ENCODE data around the gene PTPRR. TPM values are rescaled to one million over a fixed set of nuclear protein-coding genes. Genes with fewer than 3 reads are reported as not detected.

The PTPRR gene
- total and polyA plus RNA-seq, 4 donors = 0.02 to 0.08 TPM; not detected in 2

- Histone ChIP-seq H3K9ac (ENCODE audit: low read depth in 1 of 2, low read length in 2 of 2) (no peak overlapping the region), H3K4me1 (ENCODE audit: control insufficient read depth in 4 of 4, insufficient read depth in 4 of 4, low read length in 3 of 4) (no peaks in the 10 kb centered on the region), H3K36me3 (ENCODE audit: control insufficient read depth in 4 of 4, insufficient read depth in 3 of 4, low read depth in 1 of 4, low read length in 3 of 4) (no peaks in the 10 kb centered on the region), H3K9me3 (ENCODE audit: control insufficient read depth in 4 of 4, low read length in 3 of 4) (no peaks in the 10 kb centered on the region), H3K27me3 (ENCODE audit: control insufficient read depth in 4 of 4, insufficient read depth in 4 of 4, low read length in 3 of 4) (no peaks in the 10 kb centered on the region), H3K27ac (ENCODE audit: low read depth in 1 of 2, low read length in 2 of 2) (no peak overlapping the region), H3K4me3 (ENCODE audit: low read depth in 1 of 3, low read length in 3 of 3) (no peak overlapping the region)
- TF ChIP-seq SP1 (IDR thresholded peaks at IDR 0.05) = no peak
- no peak for TF ChIP-seq GABPA (IDR thresholded peaks at IDR 0.05 in 1 of 2, conservative IDR thresholded peaks at IDR 0.05 in 1 of 2)
- no peak for TF ChIP-seq HNF4A (conservative IDR thresholded peaks at IDR 0.05)
- no peak for TF ChIP-seq YY1 (IDR thresholded peaks at IDR 0.05)
- no peak for TF ChIP-seq FOXA2 (IDR thresholded peaks at IDR 0.05)
- no peak for DNase-seq (ENCODE audit: low spot score)
These were observed 83.5 kb downstream of the PTPRR start for GRCh38 chr12:70837026-70837425.

DNA sequence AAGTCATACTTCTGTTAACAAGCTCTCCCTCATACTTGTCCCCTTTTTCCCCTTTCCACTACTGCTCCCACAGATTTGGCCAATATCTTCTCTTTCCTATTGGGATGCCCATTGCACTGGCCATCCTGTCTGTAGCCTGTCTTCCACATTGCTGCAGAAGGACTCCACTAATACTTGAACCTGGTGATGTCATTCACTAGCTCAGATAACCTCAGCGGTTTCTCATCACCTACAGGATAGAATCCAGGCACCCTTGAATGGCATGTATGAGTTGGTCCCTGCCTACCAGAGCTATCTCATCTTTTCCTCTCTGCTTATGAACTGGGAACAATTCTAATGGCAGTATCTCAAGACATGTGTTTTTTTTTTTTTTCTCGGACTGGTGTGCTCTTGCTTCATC is 84.6 kb downstream of the PTPRR start:
- TF ChIP-seq FOXA1 (IDR thresholded peaks at IDR 0.05) (no peak), FOXA2 (IDR thresholded peaks at IDR 0.05) (no peak), HNF4G (IDR thresholded peaks at IDR 0.05) (no peak), RAD21 (IDR thresholded peaks at IDR 0.05) (no peak), NR2F2 (IDR thresholded peaks at IDR 0.05) (no peak), GABPA (IDR thresholded peaks at IDR 0.05 in 1 of 2, conservative IDR thresholded peaks at IDR 0.05 in 1 of 2) (no peak), EGR1 (IDR thresholded peaks at IDR 0.05; ENCODE audit: low read depth in 2 of 2) (no peak), HNF4A (conservative IDR thresholded peaks at IDR 0.05) (no peak), MAX (IDR thresholded peaks at IDR 0.05) (no peak)
- TF ChIP-seq, protein P1, sequence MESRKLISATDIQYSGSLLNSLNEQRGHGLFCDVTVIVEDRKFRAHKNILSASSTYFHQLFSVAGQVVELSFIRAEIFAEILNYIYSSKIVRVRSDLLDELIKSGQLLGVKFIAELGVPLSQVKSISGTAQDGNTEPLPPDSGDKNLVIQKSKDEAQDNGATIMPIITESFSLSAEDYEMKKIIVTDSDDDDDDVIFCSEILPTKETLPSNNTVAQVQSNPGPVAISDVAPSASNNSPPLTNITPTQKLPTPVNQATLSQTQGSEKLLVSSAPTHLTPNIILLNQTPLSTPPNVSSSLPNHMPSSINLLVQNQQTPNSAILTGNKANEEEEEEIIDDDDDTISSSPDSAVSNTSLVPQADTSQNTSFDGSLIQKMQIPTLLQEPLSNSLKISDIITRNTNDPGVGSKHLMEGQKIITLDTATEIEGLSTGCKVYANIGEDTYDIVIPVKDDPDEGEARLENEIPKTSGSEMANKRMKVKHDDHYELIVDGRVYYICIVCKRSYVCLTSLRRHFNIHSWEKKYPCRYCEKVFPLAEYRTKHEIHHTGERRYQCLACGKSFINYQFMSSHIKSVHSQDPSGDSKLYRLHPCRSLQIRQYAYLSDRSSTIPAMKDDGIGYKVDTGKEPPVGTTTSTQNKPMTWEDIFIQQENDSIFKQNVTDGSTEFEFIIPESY (IDR thresholded peaks at IDR 0.05) = no peak
- TF ChIP-seq, protein P2, sequence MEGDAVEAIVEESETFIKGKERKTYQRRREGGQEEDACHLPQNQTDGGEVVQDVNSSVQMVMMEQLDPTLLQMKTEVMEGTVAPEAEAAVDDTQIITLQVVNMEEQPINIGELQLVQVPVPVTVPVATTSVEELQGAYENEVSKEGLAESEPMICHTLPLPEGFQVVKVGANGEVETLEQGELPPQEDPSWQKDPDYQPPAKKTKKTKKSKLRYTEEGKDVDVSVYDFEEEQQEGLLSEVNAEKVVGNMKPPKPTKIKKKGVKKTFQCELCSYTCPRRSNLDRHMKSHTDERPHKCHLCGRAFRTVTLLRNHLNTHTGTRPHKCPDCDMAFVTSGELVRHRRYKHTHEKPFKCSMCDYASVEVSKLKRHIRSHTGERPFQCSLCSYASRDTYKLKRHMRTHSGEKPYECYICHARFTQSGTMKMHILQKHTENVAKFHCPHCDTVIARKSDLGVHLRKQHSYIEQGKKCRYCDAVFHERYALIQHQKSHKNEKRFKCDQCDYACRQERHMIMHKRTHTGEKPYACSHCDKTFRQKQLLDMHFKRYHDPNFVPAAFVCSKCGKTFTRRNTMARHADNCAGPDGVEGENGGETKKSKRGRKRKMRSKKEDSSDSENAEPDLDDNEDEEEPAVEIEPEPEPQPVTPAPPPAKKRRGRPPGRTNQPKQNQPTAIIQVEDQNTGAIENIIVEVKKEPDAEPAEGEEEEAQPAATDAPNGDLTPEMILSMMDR (IDR thresholded peaks at IDR 0.05; ENCODE audit: low read depth, low read length, missing input control) = no peak
- Histone ChIP-seq H3K9me3 (ENCODE audit: control insufficient read depth in 4 of 4, low read length in 3 of 4) (no peaks in the 10 kb centered on the region), H3K4me3 (ENCODE audit: low read depth in 1 of 3, low read length in 3 of 3) (no peak overlapping the region), H3K27me3 (ENCODE audit: control insufficient read depth in 4 of 4, insufficient read depth in 4 of 4, low read length in 3 of 4) (no peaks in the 10 kb centered on the region), H3K4me1 (ENCODE audit: control insufficient read depth in 4 of 4, insufficient read depth in 4 of 4, low read length in 3 of 4) (no peaks in the 10 kb centered on the region), H3K9ac (ENCODE audit: low read depth in 1 of 2, low read length in 2 of 2) (no peak overlapping the region), H3K27ac (ENCODE audit: low read depth in 1 of 2, low read length in 2 of 2) (no peak overlapping the region), H3K36me3 (ENCODE audit: control insufficient read depth in 4 of 4, insufficient read depth in 3 of 4, low read depth in 1 of 4, low read length in 3 of 4) (no peaks in the 10 kb centered on the region)
- 74% methylated on average over 2 of the region's 2 CpGs for WGBS
- no peak for DNase-seq (ENCODE audit: low spot score)

DNA sequence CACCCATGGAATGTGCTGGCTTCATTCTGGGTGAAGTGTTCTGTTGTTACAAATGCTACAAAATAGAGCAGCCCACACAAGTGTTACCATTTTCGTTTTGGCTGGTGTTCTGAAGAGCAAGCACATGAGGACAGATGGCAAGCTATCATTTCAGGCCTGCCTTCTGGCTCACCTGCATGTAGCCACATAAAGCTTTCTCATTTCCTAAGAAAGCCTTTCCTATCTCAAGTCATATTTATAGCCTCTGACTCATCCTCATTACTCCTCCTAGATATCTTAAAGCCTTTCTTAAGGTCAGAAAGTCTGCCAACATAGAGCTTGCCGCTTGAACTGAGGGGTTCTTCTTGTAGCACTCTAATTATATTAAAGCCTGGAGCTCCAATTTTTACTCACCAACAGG is 89.0 kb downstream of the PTPRR start:
- no peaks in the 10 kb centered on the region for H3K9me3 ChIP-seq (ENCODE audit: control insufficient read depth in 4 of 4, low read length in 3 of 4)
- no peak for DNase-seq (ENCODE audit: low spot score)
- no peak overlapping the region for H3K4me3 ChIP-seq (ENCODE audit: low read depth in 1 of 3, low read length in 3 of 3)
- TF ChIP-seq RAD21 (IDR thresholded peaks at IDR 0.05) = no peak
- 66% methylated on average over 2 of the region's 2 CpGs for WGBS
- H3K4me1 ChIP-seq (ENCODE audit: control insufficient read depth in 4 of 4, insufficient read depth in 4 of 4, low read length in 3 of 4) = no peaks in the 10 kb centered on the region
- H3K9ac ChIP-seq (ENCODE audit: low read depth in 1 of 2, low read length in 2 of 2) = no peak overlapping the region
- H3K27me3 ChIP-seq (ENCODE audit: control insufficient read depth in 4 of 4, insufficient read depth in 4 of 4, low read length in 3 of 4) = no peaks in the 10 kb centered on the region
- H3K27ac ChIP-seq (ENCODE audit: low read depth in 1 of 2, low read length in 2 of 2) = no peak overlapping the region
- no peaks in the 10 kb centered on the region for H3K36me3 ChIP-seq (ENCODE audit: control insufficient read depth in 4 of 4, insufficient read depth in 3 of 4, low read depth in 1 of 4, low read length in 3 of 4)

Data from liver (tissue), 9 donors.